RKO (cell line): ENCODE results near the gene EPN3.
A peak's percentile ranks its signal among the peaks of the same experiment; 100 is the strongest.

Experiments
- DNase-seq: peaks from one replicate; pipeline ENCODE4 v3.0.0-alpha.2; 2016; ENCODE audit warnings: low spot score

The EPN3 gene

GRCh38 chr17:50550661-50551432 lies 18.3 kb downstream of the EPN3 start:
- DNase-seq, result peak; percentile 44

GRCh38 chr17:50551433-50551815 lies 18.9 kb downstream of the EPN3 start:
- no peak for DNase-seq

GRCh38 chr17:50551884-50552283 lies 19.3 kb downstream of the EPN3 start:
- no peak for DNase-seq

- DNase-seq, result no peak
Observed at GRCh38 chr17:50554201-50554600, 21.7 kb downstream of the EPN3 start.

GRCh38 chr17:50556803-50557202 lies 24.3 kb downstream of the EPN3 start:
- no peak for DNase-seq

- DNase-seq, result no peak
Observed at GRCh38 chr17:50557630-50558029, 25.1 kb downstream of the EPN3 start.

- no peak for DNase-seq
Observed at GRCh38 chr17:50558091-50558490, 25.6 kb downstream of the EPN3 start.

GRCh38 chr17:50558581-50558940 lies 26.0 kb downstream of the EPN3 start:
- no peak for DNase-seq

GRCh38 chr17:50558941-50559614 lies 26.5 kb downstream of the EPN3 start:
- no peak for DNase-seq

- DNase-seq, result no peak
Observed at GRCh38 chr17:50559674-50560184, 27.2 kb downstream of the EPN3 start.

GRCh38 chr17:50560185-50560824 lies 27.8 kb downstream of the EPN3 start, which contains the start of gene CACNA1G:
CACNA1G (plus strand) TSS chr17:50560715; CDS start chr17:50561460, 745 bp downstream.
- DNase-seq, result no peak

GRCh38 chr17:50560931-50561745 lies 28.6 kb downstream of the EPN3 start:
- no peak for DNase-seq

- DNase-seq, result no peak
Observed at GRCh38 chr17:50561746-50562141, 29.2 kb downstream of the EPN3 start.

GRCh38 chr17:50562242-50563091 lies 29.9 kb downstream of the EPN3 start:
- DNase-seq, result no peak

GRCh38 chr17:50563092-50563511 lies 30.6 kb downstream of the EPN3 start:
- no peak for DNase-seq

- DNase-seq, result no peak
Observed at GRCh38 chr17:50564916-50565315, 32.4 kb downstream of the EPN3 start.

GRCh38 chr17:50565402-50566350 lies 33.1 kb downstream of the EPN3 start:
- DNase-seq, result peak; percentile 24

GRCh38 chr17:50566886-50567285 lies 34.4 kb downstream of the EPN3 start:
- no peak for DNase-seq

- no peak for DNase-seq
Observed at GRCh38 chr17:50568659-50569058, 36.1 kb downstream of the EPN3 start.

GRCh38 chr17:50569592-50569991 lies 37.1 kb downstream of the EPN3 start:
- no peak for DNase-seq
